Cardiac septum (tissue), 1 donor: ENCODE results near the gene RTL3. TPM values are rescaled to one million over a fixed set of nuclear protein-coding genes. Genes with fewer than 3 reads are reported as not detected.

Experiments used
- DNase-seq: peaks from one replicate; pipeline ENCODE4 v3.0.0-alpha.2; 2020; ENCODE audit warnings: low spot score
- intact Hi-C: fragments of 100-400 bp; cut with DNase I; formaldehyde crosslinking; loops from one replicate; pipeline ENCODE4 v1.14.0; 2022
- total RNA-seq: library from RNA; stranded (reverse); fragmentation: NEBNext Ultra II Directional; extraction: Animal tissue kit (Norgen Biotek cat#: 25700); gene quantifications from one replicate; pipeline ENCODE4 v1.2.1, GENCODE V29; 2021
- donor health status: DM: no; HTN: no; CAD: no.

RTL3 gene
- total RNA-seq, 1 donor from 2014 or later, result 0.24 TPM

DNA sequence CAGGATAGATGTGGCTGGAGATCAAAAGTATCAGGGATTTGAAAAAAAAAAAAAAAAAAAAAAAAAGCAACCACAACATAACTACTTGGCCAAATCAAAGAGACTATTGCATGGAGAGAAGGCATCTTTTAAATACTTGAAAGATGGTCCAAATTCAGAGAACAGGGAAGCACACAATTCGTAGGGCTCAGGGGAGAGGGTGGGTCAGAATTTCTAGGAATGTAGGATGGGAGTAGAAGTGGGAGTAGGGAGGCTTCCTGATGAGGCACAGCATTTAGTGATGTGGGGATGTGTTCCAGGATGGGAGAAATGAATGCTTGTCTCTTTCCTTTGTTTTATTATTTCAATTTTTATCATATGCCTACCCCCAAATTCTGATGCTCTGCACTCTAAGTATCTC is 36.3 kb downstream of the RTL3 start:
- DNase-seq, result no peak
- intact Hi-C loops, result no loop called here

DNA sequence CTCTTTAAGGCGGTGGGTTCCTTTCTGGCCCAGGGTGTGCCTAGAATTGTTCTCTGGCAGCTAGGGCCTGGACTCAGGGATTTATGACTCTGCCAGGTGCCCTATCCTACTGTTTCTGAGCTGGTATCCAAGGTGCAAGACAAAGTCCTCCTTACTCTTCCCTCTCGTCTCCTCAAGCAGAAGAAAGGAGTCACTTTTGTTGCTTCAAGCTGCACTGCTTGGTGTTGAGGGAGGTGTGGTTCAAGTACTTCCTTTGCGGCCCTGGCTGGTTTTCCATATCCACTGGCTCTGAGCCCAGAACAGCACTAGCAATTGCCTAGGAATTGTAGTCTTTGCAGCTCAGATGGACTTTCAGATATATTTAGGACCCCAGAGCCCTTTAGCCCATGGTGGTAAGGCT is 39.3 kb downstream of the RTL3 start:
- no peak for DNase-seq
- intact Hi-C loops, result no loop called here

DNA sequence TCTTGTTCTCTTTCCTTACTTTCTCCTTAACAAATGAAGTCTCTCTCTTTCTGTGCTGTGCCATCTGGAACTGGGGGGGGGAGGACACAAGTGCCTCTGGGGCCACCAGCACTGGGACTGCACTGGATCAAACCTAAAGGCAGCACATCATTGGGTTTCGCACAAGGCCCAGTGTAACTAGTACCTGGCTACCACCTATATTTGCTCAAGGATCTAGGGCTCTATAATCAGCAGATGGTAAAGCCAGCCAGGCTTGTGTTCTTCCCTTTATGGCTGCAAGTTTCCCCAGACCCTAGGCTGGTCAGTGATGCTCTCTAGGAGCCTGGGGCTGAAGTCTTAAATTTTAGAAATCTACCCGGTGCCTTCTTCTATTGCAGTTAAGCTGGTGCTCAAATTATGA is 40.1 kb downstream of the RTL3 start:
- intact Hi-C loops, result no loop called here
- no peak for DNase-seq

DNA sequence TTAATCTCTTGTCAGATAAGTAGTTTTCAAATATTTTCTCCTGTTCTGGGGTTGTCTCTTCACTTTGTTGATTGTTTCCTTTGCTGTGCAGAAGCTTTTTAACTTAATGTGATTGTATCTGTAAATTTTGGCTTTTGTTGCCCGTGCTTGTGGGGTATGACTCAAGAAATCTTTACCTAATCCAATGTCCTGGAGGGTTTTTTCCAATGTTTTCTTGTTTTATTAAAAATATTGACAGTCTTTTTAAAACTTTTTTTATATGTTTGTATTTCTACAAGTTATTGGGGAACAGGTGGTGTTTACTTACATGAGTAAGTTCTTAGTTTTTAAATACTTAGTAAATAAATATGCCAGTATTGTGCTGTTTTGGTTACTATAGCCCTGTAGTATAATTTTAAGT is 44.9 kb downstream of the RTL3 start:
- intact Hi-C loops, result no loop called here

More for the DNA sequence above, 44.9 kb downstream of the RTL3 start:
- DNase-seq, result no peak

Other genes starting within 250 kb of the RTL3 start
- gene LPAR4, start 88.4 kb upstream of the RTL3 start, total RNA-seq, result 0.40 TPM